ENCODE measurements around the gene CAVIN2.

DNA sequence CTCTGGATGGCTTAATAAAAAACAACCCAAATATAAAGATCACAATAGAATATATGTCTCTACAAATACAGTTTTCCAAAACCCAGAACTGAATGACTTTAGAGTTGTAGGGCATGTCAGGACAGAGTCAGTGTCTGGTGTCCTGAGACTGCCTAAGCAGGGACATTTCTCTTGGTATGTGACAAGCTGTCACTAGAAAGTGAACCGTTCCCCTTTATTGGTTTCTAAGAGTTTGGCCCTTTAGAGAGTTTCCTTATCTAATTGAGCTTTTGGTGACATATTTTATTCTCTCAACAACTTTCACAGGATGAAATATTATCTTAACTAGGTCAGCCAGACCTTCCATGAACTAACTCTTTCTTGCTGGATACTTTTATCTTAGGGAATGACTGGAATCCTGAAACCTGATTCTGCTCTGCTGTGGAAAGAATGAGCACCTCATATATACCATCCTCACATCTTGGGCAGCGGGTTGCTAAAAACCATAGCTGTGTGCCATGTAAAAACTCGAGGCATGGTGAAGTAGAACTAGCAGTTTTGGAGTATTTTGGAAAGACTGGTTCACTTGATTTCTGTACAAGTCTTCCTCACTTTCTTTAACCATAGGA, 54.8 kb downstream of the CAVIN2 start:
- TF ChIP-seq, protein P1, sequence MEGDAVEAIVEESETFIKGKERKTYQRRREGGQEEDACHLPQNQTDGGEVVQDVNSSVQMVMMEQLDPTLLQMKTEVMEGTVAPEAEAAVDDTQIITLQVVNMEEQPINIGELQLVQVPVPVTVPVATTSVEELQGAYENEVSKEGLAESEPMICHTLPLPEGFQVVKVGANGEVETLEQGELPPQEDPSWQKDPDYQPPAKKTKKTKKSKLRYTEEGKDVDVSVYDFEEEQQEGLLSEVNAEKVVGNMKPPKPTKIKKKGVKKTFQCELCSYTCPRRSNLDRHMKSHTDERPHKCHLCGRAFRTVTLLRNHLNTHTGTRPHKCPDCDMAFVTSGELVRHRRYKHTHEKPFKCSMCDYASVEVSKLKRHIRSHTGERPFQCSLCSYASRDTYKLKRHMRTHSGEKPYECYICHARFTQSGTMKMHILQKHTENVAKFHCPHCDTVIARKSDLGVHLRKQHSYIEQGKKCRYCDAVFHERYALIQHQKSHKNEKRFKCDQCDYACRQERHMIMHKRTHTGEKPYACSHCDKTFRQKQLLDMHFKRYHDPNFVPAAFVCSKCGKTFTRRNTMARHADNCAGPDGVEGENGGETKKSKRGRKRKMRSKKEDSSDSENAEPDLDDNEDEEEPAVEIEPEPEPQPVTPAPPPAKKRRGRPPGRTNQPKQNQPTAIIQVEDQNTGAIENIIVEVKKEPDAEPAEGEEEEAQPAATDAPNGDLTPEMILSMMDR (IDR thresholded peaks at IDR 0.05; ENCODE audit: poor library complexity): no peak
- TF ChIP-seq EZH2 (IDR thresholded peaks at IDR 0.05; ENCODE audit: borderline replicate concordance): no peak
